HL-60/S4 (cell line): Measurements from ENCODE around the gene OR51E2.

Experiments
- in situ Hi-C: fragments of 300-500 bp; cut with MboI; formaldehyde crosslinking; loops from 2 replicates; pipeline ENCODE4 v1.14.3; 2022; ENCODE audit warnings: low sequenced_read_pairs

OR51E2 gene

GRCh38 chr11:4664183-4664582, 33.5 kb downstream of the OR51E2 start:
- in situ Hi-C loops, result no loop called here

- in situ Hi-C loops, result no loop called here
These were observed 34.8 kb downstream of the OR51E2 start for GRCh38 chr11:4662876-4663275.

- in situ Hi-C loops, result no loop called here
These were observed 38.8 kb downstream of the OR51E2 start for GRCh38 chr11:4658629-4659445.

- in situ Hi-C loops, result no loop called here
These were observed 42.9 kb downstream of the OR51E2 start for GRCh38 chr11:4654635-4655369.

- in situ Hi-C loops, result no loop called here
These were observed 49.9 kb downstream of the OR51E2 start for GRCh38 chr11:4647766-4648165.

GRCh38 chr11:4645974-4646373, 51.7 kb downstream of the OR51E2 start:
- in situ Hi-C loops, result no loop called here

- in situ Hi-C loops, result no loop called here
These were observed 53.4 kb downstream of the OR51E2 start for GRCh38 chr11:4644233-4644632.

GRCh38 chr11:4643682-4644081, 54.0 kb downstream of the OR51E2 start, which contains the start of gene OR51E1:
Gene OR51E1, plus strand, starts transcription at chr11:4643982. Its CDS starts 8,545 bp downstream, at chr11:4652527.
- in situ Hi-C loops, result no loop called here

- in situ Hi-C loops, result no loop called here
These were observed 54.6 kb downstream of the OR51E2 start for GRCh38 chr11:4643076-4643475.

- in situ Hi-C loops, result no loop called here
These were observed 55.6 kb downstream of the OR51E2 start for GRCh38 chr11:4642043-4642442.

GRCh38 chr11:4641501-4641900, 56.2 kb downstream of the OR51E2 start:
- in situ Hi-C loops, result no loop called here

- in situ Hi-C loops, result no loop called here
These were observed 57.7 kb downstream of the OR51E2 start for GRCh38 chr11:4639931-4640330.

GRCh38 chr11:4637662-4638047, 60.0 kb downstream of the OR51E2 start:
- in situ Hi-C loops, result no loop called here

GRCh38 chr11:4636962-4637661, 60.5 kb downstream of the OR51E2 start, which contains the start of gene OR51D1:
Gene OR51D1, plus strand, starts transcription at chr11:4637477. Its CDS starts 2,314 bp downstream, at chr11:4639791.
- in situ Hi-C loops, result no loop called here

- in situ Hi-C loops, result no loop called here
These were observed 61.5 kb downstream of the OR51E2 start for GRCh38 chr11:4636136-4636535.
